Upper lobe of right lung (tissue), 1 donor: ENCODE results near the gene KPNA2. TPM values are rescaled to one million over a fixed set of nuclear protein-coding genes. Genes with fewer than 3 reads are reported as not detected.
"Not testable (repeated sequence)": the region's sequence is repeated elsewhere in the genome, so short reads cannot be mapped to it uniquely, and the experiment has no call there.

Experiments
- ATAC-seq: fragments of 200-7000 bp; cut with Tn5 transposase; one replicate; pipeline ENCODE4 v1.9.1; 2020; ENCODE audit warnings: mild to moderate bottlenecking, moderate library complexity
- DNase-seq: peaks from one replicate; pipeline ENCODE4 v3.0.0-alpha.2; 2020
- H3K27ac ChIP-seq: fragments of 200-600 bp; one replicate; pipeline ENCODE4 v1.8.0; 2022
- H3K27me3 ChIP-seq: fragments of 200-600 bp; one replicate; pipeline ENCODE4 v1.8.0; 2022; ENCODE audit warnings: mild to moderate bottlenecking
- H3K36me3 ChIP-seq: fragments of 200-600 bp; one replicate; pipeline ENCODE4 v1.8.0; 2022
- H3K4me1 ChIP-seq: fragments of 200-600 bp; one replicate; pipeline ENCODE4 v1.8.0; 2022
- H3K4me3 ChIP-seq: fragments of 200-600 bp; one replicate; pipeline ENCODE4 v1.8.0; 2022; ENCODE audit warnings: mild to moderate bottlenecking
- H3K9me3 ChIP-seq: fragments of 200-600 bp; one replicate; pipeline ENCODE4 v1.8.0; 2022
- CTCF ChIP-seq: fragments of 200-600 bp; IDR thresholded peaks from one replicate; pipeline ENCODE4 v1.8.0; 2022; ENCODE audit warnings: antibody characterized with exemption
- intact Hi-C: fragments of 100-400 bp; cut with DNase I; formaldehyde crosslinking; loops from one replicate; pipeline ENCODE4 v1.11.0; 2022
- total RNA-seq: library from RNA; stranded (reverse); fragmentation: NEBNext Ultra II Directional; extraction: Animal tissue kit (Norgen Biotek cat#: 25700); gene quantifications from one replicate; pipeline ENCODE4 v1.2.1, GENCODE V29; 2021
- donor health status: DM: no; HTN: yes; CAD: no; lungs with severe emphysema.

Gene KPNA2
- total RNA-seq, 1 donor from 2014 or later: 27.0 TPM

- no peaks in the 10 kb centered on the region for H3K4me1 ChIP-seq
- no peak overlapping the region for H3K4me3 ChIP-seq
- H3K9me3 ChIP-seq: no peaks in the 10 kb centered on the region
- DNase-seq: no peak
- H3K27me3 ChIP-seq: no peaks in the 10 kb centered on the region
- no peak for TF ChIP-seq CTCF
- H3K27ac ChIP-seq: no peak overlapping the region
- intact Hi-C loops: no loop called here
- peaks cover 45% of the 10 kb centered on the region for H3K36me3 ChIP-seq
- ATAC-seq: no peak
These were observed 11.8 kb downstream of the KPNA2 start for GRCh38 chr17:68047153-68047846.

GRCh38 chr17:68047890-68048542, 12.5 kb downstream of the KPNA2 start:
- H3K4me1 ChIP-seq, ATAC-seq, DNase-seq, H3K4me3 ChIP-seq, H3K27me3 ChIP-seq, intact Hi-C loops, H3K27ac ChIP-seq, H3K9me3 ChIP-seq: not testable (repeated sequence)
- H3K36me3 ChIP-seq: peaks cover 40% of the 10 kb centered on the region

GRCh38 chr17:68048996-68049395, 13.5 kb downstream of the KPNA2 start:
- intact Hi-C loops: no loop called here
- no peak for ATAC-seq

GRCh38 chr17:68049812-68050437, 14.4 kb downstream of the KPNA2 start:
- DNase-seq, intact Hi-C loops: not testable (repeated sequence)

More at GRCh38 chr17:68048996-68049395, 13.5 kb downstream of the KPNA2 start:
- Histone ChIP-seq H3K4me1 (peaks cover 7% of the 10 kb centered on the region), H3K27me3 (no peaks in the 10 kb centered on the region), H3K36me3 (peaks cover 30% of the 10 kb centered on the region), H3K27ac (no peak overlapping the region), H3K9me3 (no peaks in the 10 kb centered on the region), H3K4me3 (no peak overlapping the region)
- no peak for TF ChIP-seq CTCF
- no peak for DNase-seq

GRCh38 chr17:68051321-68052312, 16.1 kb downstream of the KPNA2 start:
- H3K9me3 ChIP-seq, H3K36me3 ChIP-seq, ATAC-seq, H3K4me3 ChIP-seq, DNase-seq, intact Hi-C loops, H3K27ac ChIP-seq, H3K27me3 ChIP-seq: not testable (repeated sequence)
- peaks cover 15% of the 10 kb centered on the region for H3K4me1 ChIP-seq

More at GRCh38 chr17:68049812-68050437, 14.4 kb downstream of the KPNA2 start:
- Histone ChIP-seq H3K36me3 (peaks cover 21% of the 10 kb centered on the region), H3K4me1 (peaks cover 15% of the 10 kb centered on the region)
- H3K27ac ChIP-seq, H3K27me3 ChIP-seq, H3K4me3 ChIP-seq, H3K9me3 ChIP-seq, ATAC-seq: not testable (repeated sequence)

- H3K4me3 ChIP-seq: no peak overlapping the region
- no peaks in the 10 kb centered on the region for H3K9me3 ChIP-seq
- TF ChIP-seq CTCF: no peak
- peak overlapping the region; percentile 59 for H3K27ac ChIP-seq
- intact Hi-C loops: no loop called here
- peaks cover 15% of the 10 kb centered on the region for H3K4me1 ChIP-seq
- H3K27me3 ChIP-seq: no peaks in the 10 kb centered on the region
- H3K36me3 ChIP-seq: no peaks in the 10 kb centered on the region
- DNase-seq (no peak), ATAC-seq (no peak)
These were observed 17.3 kb downstream of the KPNA2 start for GRCh38 chr17:68052810-68053209.
